A549 treated with RU486 at 1 μM for 4 hours (cell line): ENCODE measurements around the gene PAX4. TPM values are rescaled to one million over a fixed set of nuclear protein-coding genes. Genes with fewer than 3 reads are reported as not detected.

ENCODE experiments used
- total RNA-seq: library from RNA; stranded (reverse); fragments of 200-300 nt; extraction: Qiagen RNA extraction; gene quantifications from 5 replicates; pipeline ENCODE4 v1.2.3, GENCODE V29; 2022; ENCODE audit warnings: low read depth

Gene PAX4
- not detected in 5 replicates for total RNA-seq

GRCh38 chr7:127618042-127618441 is at the start of gene PAX4:
PAX4 (minus strand) TSS chr7:127618142; CDS start chr7:127615928, 2,214 bp downstream.

GRCh38 chr7:127651556-127652332 is 33.8 kb upstream of the PAX4 start, which contains the start of gene SND1:
SND1 (plus strand) TSS chr7:127652194; CDS start chr7:127652374, 180 bp downstream.

GRCh38 chr7:127588019-127588696 is 29.8 kb downstream of the PAX4 start, which contains the start of gene ARF5:
ARF5 (plus strand) TSS chr7:127588411; CDS start chr7:127588499, 88 bp downstream.

GRCh38 chr7:127585044-127585953 is 32.6 kb downstream of the PAX4 start, which contains the start of gene GCC1:
GCC1 (minus strand) TSS chr7:127585596; CDS start chr7:127585182, 414 bp downstream.

Other genes with a start within 250 kb of the PAX4 start
- gene ZNF800, start 225.4 kb downstream of the PAX4 start, total RNA-seq = 6.2 to 12.0 TPM (median 11.3 TPM) in 5 replicates
- 12.7 to 15.0 TPM (median 14.9 TPM) in 5 replicates for gene GCC1, start 32.5 kb downstream of the PAX4 start, total RNA-seq
- 156 to 204 TPM (median 163 TPM) in 5 replicates for gene ARF5, start 29.7 kb downstream of the PAX4 start, total RNA-seq
- 0.34 to 0.70 TPM in 2 of 5 replicates, not detected in the others for gene FSCN3, start 24.4 kb downstream of the PAX4 start, total RNA-seq
- 103 to 114 TPM (median 108 TPM) in 5 replicates for gene SND1, start 34.1 kb upstream of the PAX4 start, total RNA-seq